H1 (cell line): ENCODE measurements around the gene CERT1. TPM values are rescaled to one million over a fixed set of nuclear protein-coding genes. Genes with fewer than 3 reads are reported as not detected.

ENCODE experiments used
- CHD2 ChIP-seq: IDR thresholded peaks from 2 replicates; pipeline ENCODE4 v1.6.1; 2012; ENCODE audit warnings: low read length, improper control_type of control experiment
- CTBP2 ChIP-seq: IDR thresholded peaks from 2 replicates; pipeline ENCODE4 v1.7.0; 2011; ENCODE audit warnings: borderline replicate concordance, mild to moderate bottlenecking, moderate library complexity, mixed read lengths, low read length; ENCODE audit not compliant: insufficient read depth, insufficient read length
- HDAC6 ChIP-seq: IDR thresholded peaks from one replicate; pipeline ENCODE4 v1.7.1; 2012; ENCODE audit warnings: low read depth, mild to moderate bottlenecking, inconsistent platforms, low read length, moderate library complexity
- JUND ChIP-seq: IDR thresholded peaks from 2 replicates; pipeline ENCODE4 v1.6.1; 2011; ENCODE audit warnings: mild to moderate bottlenecking, improper control_type of control experiment, low read length
- KDM4A ChIP-seq: IDR thresholded peaks from one replicate; pipeline ENCODE4 v1.7.1; 2012; ENCODE audit warnings: low read depth, mild to moderate bottlenecking, moderate library complexity, low read length, inconsistent platforms; ENCODE audit not compliant: severe bottlenecking
- NRF1 ChIP-seq: IDR thresholded peaks from 2 replicates; pipeline ENCODE4 v1.6.1; 2011; ENCODE audit warnings: mild to moderate bottlenecking, low read depth, low read length, improper control_type of control experiment
- POU5F1 ChIP-seq: IDR thresholded peaks from 2 replicates; pipeline ENCODE4 v1.6.1; 2011; ENCODE audit warnings: low read depth, mild to moderate bottlenecking, low read length, moderate library complexity
- SP2 ChIP-seq: IDR thresholded peaks from 2 replicates; pipeline ENCODE4 v1.6.1; 2012; ENCODE audit warnings: mild to moderate bottlenecking, low read length, inconsistent platforms
- SP4 ChIP-seq: IDR thresholded peaks from 2 replicates; pipeline ENCODE4 v1.6.1; 2012; ENCODE audit warnings: low read length, inconsistent platforms
- TCF12 ChIP-seq: IDR thresholded peaks from 2 replicates; pipeline ENCODE4 v1.6.1; 2011; ENCODE audit warnings: low read depth, mild to moderate bottlenecking, low read length
- polyA plus RNA-seq, 7 experiments: library from polyadenylated mRNA; depleted of rRNA in 3 of 7; stranded (reverse) in 5 of 7; unstranded in 2 of 7; fragments of >200 nt in 5 of 7; fragments of 200-250 nt in 2 of 7; gene quantifications; 1 replicate in 5 of 7; 2 replicates in 1 of 7; 4 replicates in 1 of 7; pipeline versions ENCODE4 v1.2.1 to v1.2.3, GENCODE V29; 2011 to 2013; ENCODE audit warnings: missing spikeins in 2 of 7, mixed read lengths in 2 of 7
- total RNA-seq: library from RNA; stranded (reverse); fragmentation: NEBNext Ultra II Directional; extraction: Animal tissue kit (Norgen Biotek cat#: 25700); gene quantifications from 2 replicates; pipeline ENCODE4 v1.2.1, GENCODE V29; 2021

Gene CERT1
- total and polyA plus RNA-seq, 2 of the 8 experiments (the other 6 are each of a cell fraction or from before 2014, with no cell fraction given), result 7.8 to 55.3 TPM

DNA sequence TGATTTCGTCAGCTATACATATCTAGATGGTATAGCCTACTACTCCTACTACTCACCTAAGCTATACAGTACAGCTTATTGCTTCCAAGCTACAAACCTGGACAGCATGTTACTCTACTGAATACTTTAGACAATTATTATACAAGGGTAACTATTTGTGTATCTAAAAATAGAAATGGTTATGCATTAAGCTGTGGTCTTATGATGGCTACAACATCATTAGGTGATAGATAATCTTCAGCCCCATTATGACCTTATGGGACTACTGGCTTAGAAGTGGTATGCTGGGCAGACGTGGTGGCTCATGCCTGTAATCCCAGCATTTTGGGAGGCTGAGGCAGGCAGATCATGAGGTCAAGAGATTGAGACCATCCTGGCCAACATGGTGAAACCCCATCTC is 40.2 kb downstream of the CERT1 start (continued):
- TF ChIP-seq HDAC6 (no peak), POU5F1 (no peak), SP4 (no peak), JUND (no peak), CHD2 (no peak), TCF12 (no peak), SP2 (no peak), KDM4A (no peak), CTBP2 (no peak), NRF1 (no peak)
